Measurements from ENCODE around the gene CRP.
"Not testable (repeated sequence)": the region's sequence is repeated elsewhere in the genome, so short reads cannot be mapped to it uniquely, and the experiment has no call there.

CRP gene

DNA sequence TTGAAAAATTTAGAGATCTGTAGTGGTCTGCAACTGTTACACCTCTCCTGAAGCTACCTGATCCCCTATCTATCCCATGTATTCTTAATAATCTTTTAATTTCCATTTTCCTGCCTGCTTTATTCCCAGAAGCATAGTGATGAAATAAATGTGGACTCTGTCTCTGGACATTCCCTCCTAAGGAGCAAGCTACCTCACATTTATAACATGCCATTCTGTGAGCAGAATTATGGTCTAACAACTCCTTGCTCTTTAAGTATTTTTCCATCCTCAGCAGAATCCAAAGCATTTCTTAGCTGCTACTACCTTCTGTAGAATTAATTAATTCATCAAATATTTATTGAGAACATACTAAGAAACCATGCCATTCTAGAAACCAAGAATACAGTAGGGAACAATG lies 15.1 kb downstream of the CRP start:
- DNase-seq = no peak

DNA sequence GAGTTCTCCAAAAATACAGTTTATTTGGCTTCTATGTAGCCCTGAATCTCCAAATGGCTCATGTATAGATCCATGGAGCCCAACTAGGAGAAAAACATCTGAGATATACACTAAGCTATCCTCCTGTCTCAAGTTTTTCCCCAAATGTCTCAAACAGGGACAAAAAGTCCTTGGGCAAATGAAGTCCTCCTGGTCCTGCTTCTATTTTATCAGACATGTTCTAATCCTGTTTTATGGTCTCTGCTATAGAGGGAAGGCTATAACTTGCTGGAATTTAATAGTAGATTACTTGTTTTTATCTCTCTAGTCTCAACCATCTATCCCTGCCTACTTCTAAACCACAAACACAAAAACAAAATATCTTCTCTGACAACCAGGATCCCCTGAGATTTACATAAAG lies 26.9 kb downstream of the CRP start:
- DNase-seq = no peak

DNA sequence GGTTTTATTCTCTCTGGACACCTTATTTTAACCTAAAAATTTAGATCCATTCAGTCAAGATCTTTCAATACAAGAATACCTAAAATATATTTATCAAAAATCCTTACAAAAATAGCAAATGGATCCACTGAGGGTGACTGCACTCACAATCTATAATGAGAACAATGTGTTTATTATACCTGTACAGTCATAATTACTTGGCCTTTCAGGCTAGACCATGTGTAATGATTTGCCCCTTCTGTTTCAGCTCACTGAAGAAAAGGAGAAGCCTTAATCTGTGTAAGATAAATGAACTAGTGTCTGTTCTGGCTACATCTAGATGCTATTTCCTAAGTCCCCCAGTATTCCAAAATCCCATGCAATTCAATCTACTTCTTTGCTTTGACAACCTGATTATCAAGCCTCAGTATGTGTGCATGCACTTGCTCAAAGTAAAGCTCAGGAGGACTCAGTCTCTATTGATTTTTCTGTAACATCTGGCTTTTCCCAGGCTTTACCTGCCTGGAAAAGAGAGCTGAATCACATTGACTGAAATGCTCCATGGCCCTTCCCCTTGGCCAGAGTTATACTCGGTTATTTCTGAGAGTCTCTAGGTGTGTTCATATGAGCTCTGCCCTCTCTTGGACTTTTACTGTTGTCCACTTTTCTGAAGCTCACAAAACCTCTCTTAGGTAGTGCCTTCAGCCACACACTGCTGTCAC lies 27.6 kb downstream of the CRP start:
- no peak for DNase-seq

DNA sequence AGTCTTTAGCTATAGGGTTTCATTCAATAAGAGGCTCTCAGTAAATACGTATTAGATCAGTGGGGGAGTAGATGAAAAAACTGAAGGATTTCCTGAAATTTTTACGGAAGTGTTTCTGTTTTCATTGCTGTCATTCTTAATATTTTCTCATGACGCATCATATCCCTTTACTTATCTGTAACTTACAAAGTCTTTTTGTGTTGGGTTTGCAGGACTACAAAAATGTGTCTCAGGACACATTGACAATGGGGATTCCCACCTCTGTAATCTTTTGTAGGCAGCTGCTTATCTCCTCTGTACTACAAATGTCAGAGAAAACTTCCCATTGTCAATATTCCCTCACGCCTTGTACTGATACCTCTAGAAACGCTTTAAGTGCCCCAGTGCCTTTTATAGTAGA lies 35.5 kb downstream of the CRP start:
- no peak for DNase-seq

DNA sequence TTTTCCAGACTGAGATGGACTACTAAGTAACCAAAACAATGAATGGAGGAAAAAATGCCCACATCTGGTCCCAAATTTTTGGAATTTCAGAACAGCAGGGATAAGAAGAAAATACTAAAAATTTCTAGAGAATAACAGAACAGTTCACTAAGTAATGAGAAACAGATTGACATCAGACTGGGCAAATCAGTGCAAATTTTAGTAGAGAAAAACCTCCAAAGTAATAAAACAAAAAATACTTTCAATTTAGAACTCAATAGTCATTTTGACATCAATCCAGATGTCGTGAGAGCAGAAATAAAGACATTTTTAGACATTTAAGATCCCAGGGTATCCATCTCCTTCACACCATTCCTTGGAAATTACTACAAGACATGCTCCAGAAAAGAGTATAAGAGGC lies 39.3 kb downstream of the CRP start:
- no peak for DNase-seq

DNA sequence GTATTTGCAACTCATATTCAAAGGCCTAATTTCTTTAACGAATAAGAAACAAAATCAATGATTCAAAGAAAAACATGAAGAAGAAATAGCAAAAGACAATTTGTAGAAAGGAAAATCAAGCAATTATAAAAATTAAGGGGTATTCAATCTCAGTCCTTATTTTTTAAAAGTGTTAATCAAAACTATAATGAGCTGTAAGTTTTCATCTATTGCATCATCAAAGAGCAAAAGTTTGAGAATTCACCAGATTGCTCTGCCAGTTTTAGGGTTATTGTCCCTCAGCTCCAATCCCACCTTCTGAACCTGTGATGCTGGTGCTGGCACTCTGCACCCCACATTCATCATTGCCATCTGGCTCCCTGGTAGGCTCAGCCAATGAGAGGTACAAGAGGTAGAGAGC lies 42.0 kb downstream of the CRP start:
- DNase-seq = not testable (repeated sequence)

DNA sequence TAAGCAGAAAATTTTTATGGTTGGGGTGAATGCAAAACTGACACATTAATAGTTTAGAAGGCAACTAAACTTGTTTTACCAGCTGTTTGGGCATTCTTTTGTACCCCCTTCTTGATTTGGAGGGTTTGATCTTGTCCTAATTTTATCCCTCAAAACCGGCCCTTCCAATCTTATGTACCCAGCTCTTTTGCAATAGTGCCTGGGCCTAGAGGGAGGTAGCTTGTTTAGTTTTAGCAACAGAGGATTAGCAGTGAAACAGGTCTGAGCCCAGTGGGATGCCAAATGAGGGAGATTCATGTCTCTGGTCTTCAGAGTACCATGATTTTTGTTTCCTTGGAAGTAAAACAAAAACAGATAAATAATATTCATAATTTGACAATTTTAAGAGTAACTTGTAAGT lies 45.1 kb downstream of the CRP start:
- no peak for DNase-seq

DNA sequence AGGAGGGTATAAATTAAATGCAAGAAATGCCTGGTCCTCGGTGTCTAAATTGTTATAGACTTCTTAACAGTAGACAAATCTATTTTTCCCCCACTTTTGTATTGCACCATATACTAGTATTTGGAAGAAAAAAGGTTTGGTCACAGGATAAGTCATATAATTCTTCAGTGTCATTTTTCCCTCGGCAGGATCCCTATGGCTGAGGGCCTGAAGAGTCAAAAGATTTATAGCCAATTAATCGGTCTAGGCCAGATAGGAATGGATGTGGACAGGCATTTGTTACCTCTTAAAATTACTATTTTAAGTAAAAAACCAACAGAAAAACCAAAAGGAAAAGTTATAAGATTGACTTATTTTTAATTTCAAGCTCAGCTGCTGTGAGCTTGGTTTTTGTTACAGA lies 45.6 kb downstream of the CRP start:
- no peak for DNase-seq

DNA sequence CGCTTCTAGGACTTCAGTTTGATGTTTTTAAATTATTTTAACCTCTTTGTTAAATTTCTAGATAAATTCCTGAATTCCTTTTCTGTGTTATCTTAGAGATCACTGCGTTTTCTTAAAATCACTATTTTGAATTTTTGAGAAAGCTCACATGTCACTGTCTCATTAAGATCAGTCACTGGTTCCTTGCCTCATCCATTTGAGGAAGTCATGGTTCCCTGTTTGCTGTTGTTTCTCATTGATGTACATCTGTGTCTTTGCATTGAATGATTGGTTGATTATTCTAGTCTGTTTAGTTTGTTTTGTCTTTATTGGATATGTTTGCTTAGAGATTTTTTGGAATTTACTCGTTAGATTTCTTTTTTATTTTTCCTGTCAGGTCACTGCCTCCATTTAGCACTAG lies 50.1 kb downstream of the CRP start:
- no peak for DNase-seq

DNA sequence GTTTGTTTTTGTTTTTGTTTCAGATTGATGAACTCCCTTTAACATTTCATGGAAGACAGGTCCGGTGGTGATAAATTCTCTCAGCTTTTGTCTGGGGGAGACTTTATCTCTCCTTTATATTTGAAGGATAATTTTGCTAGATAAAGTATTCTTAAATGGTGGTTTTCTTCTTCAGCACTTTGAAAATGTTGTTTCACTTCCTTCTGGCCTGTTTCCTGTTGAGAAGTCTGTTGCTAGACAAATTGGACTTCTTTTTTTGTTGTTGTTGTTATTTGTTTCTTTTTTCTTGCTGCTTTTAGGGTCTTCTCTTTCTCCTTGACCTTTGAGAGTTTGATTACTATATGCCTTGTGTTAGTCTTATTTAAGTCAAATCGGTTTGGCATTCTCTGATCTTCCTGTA lies 50.8 kb downstream of the CRP start:
- DNase-seq = no peak

Measured in activated CD8-positive, alpha-beta memory T cell treated with anti-CD3 and anti-CD28 coated beads for 24 hours (primary cell).